Pancreas (tissue), 10 donors: ENCODE measurements around the gene CFAP73. TPM values are rescaled to one million over a fixed set of nuclear protein-coding genes. Genes with fewer than 3 reads are reported as not detected.
"Not testable (repeated sequence)": the region's sequence is repeated elsewhere in the genome, so short reads cannot be mapped to it uniquely, and the experiment has no call there.

ENCODE experiments used
- ATAC-seq, 4 donors: fragments of 200-7000 bp; cut with Tn5 transposase; one replicate each; pipeline versions ENCODE4 v1.8.0 to v1.9.1; 2020; ENCODE audit warnings: mild to moderate bottlenecking in 4 of 4, moderate library complexity in 4 of 4
- DNase-seq, 6 donors: peaks; one replicate each; pipeline ENCODE4 v3.0.0-alpha.2; 2020
- FAIRE-seq: peaks from 2 replicates; lab custom pipeline; 2012; peaks lifted over from hg19 to GRCh38; lab: Jason Lieb, UNC
- H3K27ac ChIP-seq, 4 donors: fragments of 200-600 bp; sonication (generic); 1 replicate in 3 of 4; 2 replicates in 1 of 4; pipeline versions ENCODE4 v1.5.0 to v1.8.0; 2020
- H3K27me3 ChIP-seq, 4 donors: fragments of 200-600 bp; one replicate each; pipeline ENCODE4 v1.8.0; 2021
- H3K36me3 ChIP-seq, 3 donors: fragments of 200-600 bp; sonication (generic) in 1 of 3; one replicate each; pipeline versions ENCODE4 v1.5.0 to v1.8.0; 2020 to 2021
- H3K4me1 ChIP-seq, 3 donors: fragments of 200-600 bp; one replicate each; pipeline ENCODE4 v1.8.0; 2021
- H3K4me3 ChIP-seq, 4 donors: fragments of 200-600 bp; sonication (generic) in 2 of 4; one replicate each; pipeline versions ENCODE4 v1.5.0 to v1.8.0; 2020 to 2021
- H3K9me3 ChIP-seq, 4 donors: fragments of 200-600 bp; one replicate each; pipeline ENCODE4 v1.8.0; 2021
- CTCF ChIP-seq, 4 donors: fragments of 200-600 bp; sonication (generic) in 3 of 4; IDR thresholded peaks; one replicate each; pipeline versions ENCODE4 v1.5.0 to v1.8.0; 2021; ENCODE audit warnings: antibody characterized with exemption in 4 of 4
- WGBS, 2 donors: extraction: QIAGEN DNeasy Blood & Tissue Kit; methylation state at CpG; one replicate each; pipeline ENCODE4 v1.1.7; 2013; 5-methylcytosine and 5-hydroxymethylcytosine counted together
- intact Hi-C, 3 donors: fragments of 100-400 bp; cut with DNase I; formaldehyde crosslinking; loops; one replicate each; pipeline versions ENCODE4 v1.11.1 to v1.14.2; 2022
- polyA plus RNA-seq, 2 donors: library from polyadenylated mRNA; stranded (reverse); fragments of 200-250 nt; gene quantifications; one replicate each; pipeline ENCODE4 v1.2.3, GENCODE V29; 2013
- total RNA-seq, 6 donors: library from RNA; stranded (reverse); fragmentation: NEBNext Ultra II Directional in 4 of 6; extraction: Animal tissue kit (Norgen Biotek cat#: 25700) in 4 of 6; gene quantifications; one replicate each; pipeline versions ENCODE4 v1.2.1 to v1.2.4, GENCODE V29; 2021 to 2023
- donor health status: healthy with polysubstance abuse.
- donor health status: DM: no; HTN: no; CAD: no; lungs with moderate emphysema.
- donor health status: DM: no; HTN: no; CAD: no.
- donor health status: control.
- donor health status: control.
- donor health status: Bipolar disorder and iron deficiency.
- donor health status: DM: yes; HTN: yes; CAD: no.
- donor health status: DM: no; HTN: no; CAD: no.
- donor health status: DM: no; HTN: no; CAD: no.
- donor health status: DM: yes; HTN: yes; CAD: no.

CFAP73 gene
- total and polyA plus RNA-seq, 8 donors = 0.12 to 0.61 (median 0.23) TPM; not detected in 3

- Histone ChIP-seq H3K4me3 (no peak overlapping the region), H3K27ac (no peak overlapping the region), H3K27me3 (no peaks in the 10 kb centered on the region), H3K4me1 (no peaks in the 10 kb centered on the region), H3K9me3 (no peaks in the 10 kb centered on the region), H3K36me3 (no peaks in the 10 kb centered on the region)
- 70 to 83% methylated on average over 3 of the region's 3 CpGs for WGBS, 2 donors
- no peak for ATAC-seq
- FAIRE-seq = no peak
- DNase-seq = peak in 1 of 6 donors; percentile 19
- no peak for TF ChIP-seq CTCF (IDR thresholded peaks at IDR 0.05)
- intact Hi-C loops = no loop called here
Observed at GRCh38 chr12:113138826-113139225, 10.7 kb upstream of the CFAP73 start.

GRCh38 chr12:113140706-113141105, 8.8 kb upstream of the CFAP73 start:
- intact Hi-C loops = no loop called here
- no peaks in the 10 kb centered on the region for H3K9me3 ChIP-seq
- FAIRE-seq = no peak
- no peak for ATAC-seq
- no peaks in the 10 kb centered on the region for H3K4me1 ChIP-seq
- H3K4me3 ChIP-seq = no peak overlapping the region
- 69 to 85% methylated on average over 7 of the region's 7 CpGs for WGBS, 2 donors
- no peak for DNase-seq
- H3K27ac ChIP-seq = no peak overlapping the region
- TF ChIP-seq CTCF (IDR thresholded peaks at IDR 0.05) = no peak
- H3K27me3 ChIP-seq = no peaks in the 10 kb centered on the region
- no peaks in the 10 kb centered on the region for H3K36me3 ChIP-seq

- H3K4me1 ChIP-seq, H3K27me3 ChIP-seq, intact Hi-C loops, FAIRE-seq, H3K9me3 ChIP-seq, H3K36me3 ChIP-seq, ATAC-seq, H3K4me3 ChIP-seq, DNase-seq: not testable (repeated sequence)
- WGBS, 2 donors = 66 to 68% methylated on average over 3 of the region's 3 CpGs
- peak overlapping the region; percentile 52 to 88 (median 84) for H3K27ac ChIP-seq
Observed at GRCh38 chr12:113141716-113142115, 7.8 kb upstream of the CFAP73 start.

GRCh38 chr12:113142173-113142885, 7.2 kb upstream of the CFAP73 start:
- H3K27me3 ChIP-seq = no peaks in the 10 kb centered on the region
- H3K27ac ChIP-seq = peak overlapping the region; percentile 52 to 88 (median 84)
- intact Hi-C loops = no loop called here
- TF ChIP-seq CTCF (IDR thresholded peaks at IDR 0.05) = no peak
- no peak for FAIRE-seq
- H3K9me3 ChIP-seq = no peaks in the 10 kb centered on the region
- ATAC-seq = peak; percentile 79 to 90 (median 88)
- H3K36me3 ChIP-seq = no peaks in the 10 kb centered on the region
- no peaks in the 10 kb centered on the region for H3K4me1 ChIP-seq
- DNase-seq = peak in 5 of 6 donors; percentile 59 to 88 (median 76)
- no peak overlapping the region for H3K4me3 ChIP-seq
- 50% methylated on average over 17 of the region's 17 CpGs for WGBS, 2 donors

GRCh38 chr12:113142886-113143332, 6.6 kb upstream of the CFAP73 start:
- H3K36me3 ChIP-seq = no peaks in the 10 kb centered on the region
- H3K4me1 ChIP-seq = no peaks in the 10 kb centered on the region
- TF ChIP-seq CTCF (IDR thresholded peaks at IDR 0.05) = no peak
- no peak for FAIRE-seq
- no peaks in the 10 kb centered on the region for H3K9me3 ChIP-seq
- peak overlapping the region; percentile 52 to 88 (median 84) for H3K27ac ChIP-seq
- H3K27me3 ChIP-seq = no peaks in the 10 kb centered on the region
- no peak overlapping the region for H3K4me3 ChIP-seq
- ATAC-seq = peak; percentile 7 to 55 (median 37)
- DNase-seq = peak in 1 of 6 donors; percentile 38
- intact Hi-C loops = no loop called here
- WGBS, 2 donors = 54 to 64% methylated on average over 5 of the region's 5 CpGs
